Measurements from ENCODE around the gene RFC5.
"Not testable (repeated sequence)": the region's sequence is repeated elsewhere in the genome, so short reads cannot be mapped to it uniquely, and the experiment has no call there.

Gene RFC5

GRCh38 chr12:118017926-118018325, 1.4 kb downstream of the RFC5 start:
- no peak for DNase-seq

GRCh38 chr12:118020036-118020435, 3.5 kb downstream of the RFC5 start:
- DNase-seq = no peak

- not testable (repeated sequence) for DNase-seq
Observed at GRCh38 chr12:118022097-118022727, 5.7 kb downstream of the RFC5 start.

GRCh38 chr12:118022728-118023109, 6.2 kb downstream of the RFC5 start:
- no peak for DNase-seq

- no peak for DNase-seq
Observed at GRCh38 chr12:118023301-118023860, 6.9 kb downstream of the RFC5 start.

GRCh38 chr12:118025168-118025567, 8.7 kb downstream of the RFC5 start:
- no peak for DNase-seq

GRCh38 chr12:118029166-118029565, 12.7 kb downstream of the RFC5 start:
- no peak for DNase-seq

GRCh38 chr12:118032188-118032587, 15.7 kb downstream of the RFC5 start:
- DNase-seq = no peak

- DNase-seq = no peak
Observed at GRCh38 chr12:118033323-118033722, 16.8 kb downstream of the RFC5 start.

GRCh38 chr12:118033902-118034301, 17.4 kb downstream of the RFC5 start:
- DNase-seq = no peak

- no peak for DNase-seq
Observed at GRCh38 chr12:118034429-118035189, 18.1 kb downstream of the RFC5 start.

- DNase-seq = no peak
Observed at GRCh38 chr12:118035190-118036041, 18.9 kb downstream of the RFC5 start.

- DNase-seq = no peak
Observed at GRCh38 chr12:118036672-118037411, 20.3 kb downstream of the RFC5 start.

- peak; percentile 64 for DNase-seq
Observed at GRCh38 chr12:118038137-118038536, 21.6 kb downstream of the RFC5 start.

GRCh38 chr12:118042091-118042490, 25.6 kb downstream of the RFC5 start:
- DNase-seq = no peak

GRCh38 chr12:118044075-118044474, 27.6 kb downstream of the RFC5 start:
- DNase-seq = no peak

GRCh38 chr12:118044577-118044976, 28.1 kb downstream of the RFC5 start:
- no peak for DNase-seq

GRCh38 chr12:118046430-118046829, 29.9 kb downstream of the RFC5 start:
- no peak for DNase-seq

- no peak for DNase-seq
Observed at GRCh38 chr12:118050972-118051910, 34.7 kb downstream of the RFC5 start.

- no peak for DNase-seq
Observed at GRCh38 chr12:118052324-118053070, 36.0 kb downstream of the RFC5 start.
